BLaER1 (cell line): ENCODE results near the gene SCRG1.

Experiments used
- H3K27ac ChIP-seq: shearing (Covaris generic); formaldehyde crosslinking; 2 replicates; pipeline ENCODE4 v1.8.1; 2022
- H3K27me3 ChIP-seq: shearing (Covaris generic); formaldehyde crosslinking; 2 replicates; pipeline ENCODE4 v1.8.1; 2022
- H3K36me3 ChIP-seq: shearing (Covaris generic); formaldehyde crosslinking; 2 replicates; pipeline ENCODE4 v1.8.1; 2022
- H3K4me1 ChIP-seq: shearing (Covaris generic); formaldehyde crosslinking; 2 replicates; pipeline ENCODE4 v1.8.1; 2022
- H3K4me2 ChIP-seq: shearing (Covaris generic); formaldehyde crosslinking; 2 replicates; pipeline ENCODE4 v1.8.1; 2022
- H3K4me3 ChIP-seq: shearing (Covaris generic); formaldehyde crosslinking; 2 replicates; pipeline ENCODE4 v1.8.1; 2022
- H3K9ac ChIP-seq: shearing (Covaris generic); formaldehyde crosslinking; 2 replicates; pipeline ENCODE4 v1.8.1; 2022
- H3K9me3 ChIP-seq: shearing (Covaris generic); formaldehyde crosslinking; 2 replicates; pipeline ENCODE4 v1.8.1; 2022
- H4K20me1 ChIP-seq: shearing (Covaris generic); formaldehyde crosslinking; 2 replicates; pipeline ENCODE4 v1.8.1; 2022
- Cebpa-rat ChIP-seq: shearing (Covaris generic); IDR thresholded peaks from 2 replicates; pipeline ENCODE4 v1.8.1; 2022

Gene SCRG1

GRCh38 chr4:173398779-173399415, at the start of gene SCRG1:
Gene SCRG1 (minus strand): TSS chr4:173399116. CDS start chr4:173391414, 7,702 bp downstream.
- no peaks in the 10 kb centered on the region for H4K20me1 ChIP-seq
- no peak within 1 kb of the TSS for H3K4me2 ChIP-seq
- no peaks in the 10 kb centered on the region for H3K9me3 ChIP-seq
- H3K27ac ChIP-seq, result no peak within 1 kb of the TSS
- H3K9ac ChIP-seq, result no peak within 1 kb of the TSS
- H3K4me1 ChIP-seq, result 0 out of 2 replicates have a peak, but pooled peaks cover 5% of the 10 kb centered on the region
- peaks cover 33% of the 10 kb centered on the region for H3K36me3 ChIP-seq
- TF ChIP-seq Cebpa-rat, result no peak
- H3K4me3 ChIP-seq, result no peak within 1 kb of the TSS
- H3K27me3 ChIP-seq, result no peaks in the 10 kb centered on the region

- peaks cover 58% of the 10 kb centered on the region for H3K36me3 ChIP-seq
- H3K4me1 ChIP-seq, result no peaks in the 10 kb centered on the region
- no peaks in the 10 kb centered on the region for H3K9me3 ChIP-seq
- no peak overlapping the region for H3K27ac ChIP-seq
- no peak overlapping the region for H3K4me2 ChIP-seq
- no peaks in the 10 kb centered on the region for H3K27me3 ChIP-seq
- no peak for TF ChIP-seq Cebpa-rat
- no peaks in the 10 kb centered on the region for H4K20me1 ChIP-seq
- no peak overlapping the region for H3K4me3 ChIP-seq
- H3K9ac ChIP-seq, result no peak overlapping the region
Observed at GRCh38 chr4:173448103-173448502, 49.2 kb upstream of the SCRG1 start.

GRCh38 chr4:173446416-173446815, 47.5 kb upstream of the SCRG1 start:
- H3K27me3 ChIP-seq, result no peaks in the 10 kb centered on the region
- H3K9me3 ChIP-seq, result no peaks in the 10 kb centered on the region
- H3K9ac ChIP-seq, result no peak overlapping the region
- no peak overlapping the region for H3K4me3 ChIP-seq
- peaks cover 70% of the 10 kb centered on the region for H3K36me3 ChIP-seq
- no peak overlapping the region for H3K4me2 ChIP-seq
- no peaks in the 10 kb centered on the region for H3K4me1 ChIP-seq
- H3K27ac ChIP-seq, result no peak overlapping the region
- H4K20me1 ChIP-seq, result no peaks in the 10 kb centered on the region
- no peak for TF ChIP-seq Cebpa-rat

GRCh38 chr4:173443121-173443520, 44.2 kb upstream of the SCRG1 start:
- H3K9ac ChIP-seq, result no peak overlapping the region
- H4K20me1 ChIP-seq, result no peaks in the 10 kb centered on the region
- H3K27me3 ChIP-seq, result no peaks in the 10 kb centered on the region
- H3K9me3 ChIP-seq, result no peaks in the 10 kb centered on the region
- no peak overlapping the region for H3K27ac ChIP-seq
- peaks cover 67% of the 10 kb centered on the region for H3K36me3 ChIP-seq
- no peak for TF ChIP-seq Cebpa-rat
- H3K4me2 ChIP-seq, result no peak overlapping the region
- no peak overlapping the region for H3K4me3 ChIP-seq
- no peaks in the 10 kb centered on the region for H3K4me1 ChIP-seq

- Histone ChIP-seq H3K4me2 (no peak overlapping the region), H3K4me3 (no peak overlapping the region), H3K9me3 (no peaks in the 10 kb centered on the region), H3K27ac (no peak overlapping the region), H4K20me1 (no peaks in the 10 kb centered on the region), H3K4me1 (no peaks in the 10 kb centered on the region), H3K36me3 (peaks cover 67% of the 10 kb centered on the region), H3K27me3 (no peaks in the 10 kb centered on the region), H3K9ac (no peak overlapping the region)
- no peak for TF ChIP-seq Cebpa-rat
Observed at GRCh38 chr4:173442223-173442932, 43.5 kb upstream of the SCRG1 start.

- Histone ChIP-seq H3K9ac (no peak overlapping the region), H3K27me3 (no peaks in the 10 kb centered on the region), H4K20me1 (no peaks in the 10 kb centered on the region), H3K4me2 (no peak overlapping the region), H3K9me3 (no peaks in the 10 kb centered on the region), H3K27ac (no peak overlapping the region), H3K4me1 (no peaks in the 10 kb centered on the region), H3K4me3 (no peak overlapping the region), H3K36me3 (peaks cover 69% of the 10 kb centered on the region)
- TF ChIP-seq Cebpa-rat, result no peak
Observed at GRCh38 chr4:173440888-173441287, 42.0 kb upstream of the SCRG1 start.

GRCh38 chr4:173436771-173437265, 37.9 kb upstream of the SCRG1 start:
- TF ChIP-seq Cebpa-rat, result no peak
- H3K27me3 ChIP-seq, result no peaks in the 10 kb centered on the region

GRCh38 chr4:173436149-173436579, 37.2 kb upstream of the SCRG1 start:
- no peaks in the 10 kb centered on the region for H3K4me1 ChIP-seq
- no peak overlapping the region for H3K4me2 ChIP-seq
- no peaks in the 10 kb centered on the region for H4K20me1 ChIP-seq
- H3K36me3 ChIP-seq, result peaks cover 47% of the 10 kb centered on the region
- H3K27me3 ChIP-seq, result no peaks in the 10 kb centered on the region
- peaks cover under 1% of the 10 kb centered on the region; the same call in 1 of the 2 replicates for H3K9me3 ChIP-seq
- H3K9ac ChIP-seq, result no peak overlapping the region
- no peak overlapping the region for H3K4me3 ChIP-seq
- no peak overlapping the region for H3K27ac ChIP-seq
- TF ChIP-seq Cebpa-rat, result no peak

More at GRCh38 chr4:173436771-173437265, 37.9 kb upstream of the SCRG1 start:
- peaks cover 50% of the 10 kb centered on the region for H3K36me3 ChIP-seq
- no peak overlapping the region for H3K4me3 ChIP-seq
- H3K9me3 ChIP-seq, result no peaks in the 10 kb centered on the region
- no peak overlapping the region for H3K9ac ChIP-seq
- no peak overlapping the region for H3K4me2 ChIP-seq
- no peak overlapping the region for H3K27ac ChIP-seq
- no peaks in the 10 kb centered on the region for H4K20me1 ChIP-seq
- no peaks in the 10 kb centered on the region for H3K4me1 ChIP-seq

GRCh38 chr4:173434231-173434630, 35.3 kb upstream of the SCRG1 start:
- H4K20me1 ChIP-seq, result no peaks in the 10 kb centered on the region
- no peak overlapping the region for H3K4me2 ChIP-seq
- no peak overlapping the region for H3K9ac ChIP-seq
- no peaks in the 10 kb centered on the region for H3K27me3 ChIP-seq
- H3K9me3 ChIP-seq, result peaks cover 14% of the 10 kb centered on the region
- no peak overlapping the region for H3K27ac ChIP-seq
- H3K4me3 ChIP-seq, result no peak overlapping the region
- no peaks in the 10 kb centered on the region for H3K4me1 ChIP-seq
- peaks cover 49% of the 10 kb centered on the region for H3K36me3 ChIP-seq
- no peak for TF ChIP-seq Cebpa-rat

- Histone ChIP-seq H4K20me1 (no peaks in the 10 kb centered on the region), H3K27me3 (no peaks in the 10 kb centered on the region), H3K9ac (no peak overlapping the region), H3K36me3 (peaks cover 45% of the 10 kb centered on the region), H3K27ac (no peak overlapping the region), H3K9me3 (peaks cover 14% of the 10 kb centered on the region), H3K4me1 (no peaks in the 10 kb centered on the region), H3K4me2 (no peak overlapping the region), H3K4me3 (no peak overlapping the region)
- TF ChIP-seq Cebpa-rat, result no peak
Observed at GRCh38 chr4:173433447-173433846, 34.5 kb upstream of the SCRG1 start.
